Measurements from ENCODE around the gene GNA12.
"Not testable (repeated sequence)": the region's sequence is repeated elsewhere in the genome, so short reads cannot be mapped to it uniquely, and the experiment has no call there.

GNA12 gene

GRCh38 chr7:2743523-2744185 lies 100.5 kb downstream of the GNA12 start:
- DNase-seq = not testable (repeated sequence)

DNA sequence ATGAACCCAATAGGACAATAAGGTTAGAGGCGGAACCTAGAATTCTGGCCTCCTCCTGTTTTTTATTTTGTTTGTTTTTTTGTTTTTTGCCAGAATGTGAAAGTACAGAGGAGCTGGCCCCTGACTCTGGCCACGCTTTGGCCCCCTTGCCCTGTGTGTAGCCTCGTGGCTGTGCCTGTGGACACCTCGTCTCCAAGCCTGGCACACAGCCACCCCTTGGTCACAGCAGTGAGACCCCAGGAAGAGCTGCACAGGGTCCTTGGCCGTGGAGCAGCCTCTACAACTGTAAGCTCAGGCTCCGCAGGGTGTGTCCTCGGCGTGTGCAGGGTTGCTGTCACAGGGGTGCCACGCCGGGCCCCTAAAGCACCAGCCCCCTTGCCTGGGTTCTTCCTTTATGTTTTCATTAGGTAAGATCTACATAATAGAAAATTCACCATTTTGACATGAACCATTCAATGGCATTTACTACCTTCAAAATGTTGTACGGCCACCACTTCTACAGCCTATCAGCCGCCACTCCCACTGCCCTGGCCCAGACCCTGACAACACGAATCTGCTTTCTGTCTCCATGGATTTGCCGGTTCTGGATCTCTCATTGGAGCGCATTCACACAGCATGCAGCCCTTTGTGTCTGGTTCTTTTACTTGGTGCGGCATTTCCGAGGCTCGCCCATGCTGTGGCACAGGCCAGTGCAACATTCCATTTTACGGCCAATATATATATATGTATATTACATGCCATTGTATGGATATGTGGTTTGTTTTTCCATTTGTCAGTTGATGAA lies 105.2 kb downstream of the GNA12 start:
- DNase-seq = no peak

DNA sequence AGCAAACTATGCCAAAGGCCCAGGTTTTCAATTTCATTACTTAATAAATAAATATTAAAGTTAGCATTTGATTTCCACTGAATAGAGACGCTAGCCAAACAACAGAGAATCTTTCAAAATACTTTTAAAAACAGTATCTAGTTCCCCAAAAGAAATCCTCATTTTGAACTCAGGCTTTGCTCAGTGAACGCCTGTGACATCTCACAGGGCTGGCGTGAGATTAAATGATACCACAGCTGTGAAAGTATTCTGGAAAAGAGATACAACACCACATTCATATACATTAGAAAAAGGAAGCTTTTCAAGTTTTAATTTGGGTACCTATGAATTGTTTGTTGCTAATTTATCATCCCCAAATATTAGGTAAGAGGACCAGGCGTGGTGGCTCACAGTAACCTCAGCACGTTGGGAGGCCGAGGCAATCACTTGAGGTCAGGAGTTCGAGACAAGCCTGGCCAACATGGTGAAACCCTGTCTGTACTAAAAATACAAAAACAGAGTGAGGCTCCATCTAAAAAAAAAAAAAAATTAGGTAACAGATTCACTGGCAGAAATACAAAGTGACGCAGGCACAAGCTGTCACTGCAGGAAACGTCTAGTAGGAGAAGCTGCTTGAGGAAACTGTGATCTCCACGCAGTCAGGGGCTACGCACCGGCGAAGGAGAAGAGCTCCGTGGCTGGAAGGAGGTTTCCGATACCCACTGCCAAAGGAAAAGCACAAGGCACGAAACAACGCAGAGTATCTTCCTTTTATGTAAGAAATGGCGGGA lies 106.2 kb downstream of the GNA12 start:
- peak; percentile 56 to 62 for DNase-seq

- DNase-seq = not testable (repeated sequence)
Measured at GRCh38 chr7:2737005-2737743, 106.9 kb downstream of the GNA12 start.

DNA sequence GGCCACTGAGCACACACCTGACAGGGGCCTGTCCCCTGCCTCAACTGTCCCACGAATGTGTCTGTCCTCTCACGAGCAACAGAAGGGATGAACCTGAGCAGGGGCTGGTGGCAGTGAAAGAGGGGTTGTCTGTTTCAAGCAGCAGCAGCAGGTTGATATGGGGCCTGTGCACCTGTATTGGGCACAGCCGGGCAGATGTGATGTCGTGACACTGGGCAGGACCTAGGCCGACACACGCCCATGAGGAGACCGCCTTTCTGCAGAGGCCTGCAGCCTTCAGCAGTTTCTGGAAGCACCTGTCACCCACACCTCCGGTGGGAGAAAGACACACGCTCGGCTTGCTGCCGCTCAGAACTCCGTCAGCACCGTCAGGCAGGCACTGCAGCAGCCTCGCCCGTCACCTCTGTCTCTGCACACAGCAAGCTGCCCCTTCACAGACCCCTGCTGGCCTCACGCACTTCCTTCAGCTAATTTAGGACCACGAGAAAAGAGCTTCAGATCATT lies 107.6 kb downstream of the GNA12 start:
- no peak for DNase-seq

DNA sequence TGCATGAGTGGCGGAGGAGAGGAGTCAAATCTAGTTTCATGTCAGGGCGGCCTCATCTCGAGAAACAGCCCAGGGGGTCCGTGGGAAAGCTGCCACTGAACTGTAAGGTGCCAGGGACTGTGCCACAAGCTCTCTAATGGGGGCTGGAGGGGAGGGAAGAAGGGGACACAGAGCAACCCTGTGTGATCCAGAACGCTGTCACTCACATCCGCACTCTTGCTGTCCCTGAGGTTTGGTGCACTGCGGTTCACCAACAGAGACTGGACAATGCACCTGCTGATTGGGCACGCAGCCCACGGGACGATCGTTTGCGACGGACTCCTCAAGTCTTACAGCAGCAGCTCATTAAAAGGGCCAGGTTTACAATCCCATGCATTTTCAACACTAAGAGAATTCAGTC lies 108.4 kb downstream of the GNA12 start:
- no peak for DNase-seq

DNA sequence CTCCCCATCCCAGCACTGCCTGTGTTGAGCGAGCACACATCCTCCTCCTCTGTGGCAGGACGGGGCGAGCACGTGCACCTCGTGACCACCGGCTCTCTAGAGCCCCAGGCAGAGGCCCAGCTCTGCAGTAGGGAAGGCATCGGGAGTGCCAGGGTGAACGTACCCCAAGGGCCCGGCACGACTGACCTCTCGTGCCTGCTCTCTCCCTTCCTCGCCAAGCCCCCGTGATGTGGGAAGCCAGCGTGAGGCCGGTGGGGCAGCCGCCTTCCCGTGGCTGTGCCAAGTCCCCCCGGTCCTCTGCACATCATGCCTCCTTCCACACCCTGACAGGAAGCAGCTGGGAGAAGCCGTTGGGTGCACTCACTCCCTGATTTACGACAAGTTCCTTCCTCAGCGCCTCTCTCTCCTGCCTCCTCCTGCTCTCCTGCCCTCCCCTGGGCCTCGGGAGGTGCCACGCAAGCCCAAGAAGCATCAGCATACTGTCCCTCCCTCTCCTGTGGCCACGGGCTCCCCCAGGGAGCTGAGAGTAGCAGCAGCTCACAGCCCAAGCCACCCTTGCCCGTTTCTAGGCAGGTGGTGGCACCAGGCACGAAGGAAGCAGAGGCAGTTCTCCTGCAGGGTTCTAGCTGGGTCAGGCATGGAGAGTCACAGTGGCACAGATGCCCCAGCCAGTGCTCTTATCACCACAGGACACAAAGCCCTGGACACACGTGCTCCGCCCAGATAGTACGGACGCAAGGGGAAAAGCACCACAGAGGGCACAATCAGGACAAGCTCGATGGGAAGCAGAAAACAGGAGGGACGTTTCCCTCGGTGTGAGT lies 109.1 kb downstream of the GNA12 start:
- DNase-seq = no peak

DNA sequence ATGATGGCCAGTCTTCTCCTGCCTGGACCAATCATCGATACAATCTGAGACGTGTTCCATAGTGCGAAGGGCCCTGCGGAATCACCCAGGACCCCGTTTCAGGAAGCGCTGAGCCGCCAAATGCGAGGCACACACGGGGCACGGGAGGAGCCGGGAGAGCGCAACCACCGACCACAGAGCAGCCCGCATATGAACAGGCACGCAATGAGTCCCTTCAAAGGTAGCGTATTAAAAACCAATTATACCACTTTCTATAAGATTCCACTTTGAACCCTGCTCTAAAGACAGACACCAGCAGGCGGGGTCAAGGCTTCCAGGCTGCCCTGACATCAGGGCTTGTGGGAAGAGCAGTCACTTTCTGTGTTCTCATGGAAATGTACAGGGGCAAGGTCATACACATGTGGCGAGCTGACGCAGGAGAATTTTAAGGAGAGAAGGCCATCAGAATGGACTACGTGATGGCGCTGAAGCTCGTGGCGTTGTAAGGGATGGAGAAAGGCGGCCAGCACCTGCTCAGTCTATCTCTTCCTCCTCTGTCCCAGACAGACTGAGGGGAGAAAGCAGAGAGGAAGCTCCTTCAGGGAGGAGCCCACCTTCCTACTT lies 109.9 kb downstream of the GNA12 start:
- no peak for DNase-seq

GRCh38 chr7:2732959-2733584 lies 111.0 kb downstream of the GNA12 start:
- peak in 1 of 2 experiments; percentile 74 for DNase-seq

- DNase-seq = no peak
Measured at GRCh38 chr7:2732388-2732787, 111.7 kb downstream of the GNA12 start.

- DNase-seq = no peak
Measured at GRCh38 chr7:2730846-2731770, 113.0 kb downstream of the GNA12 start.

- DNase-seq = no peak
Measured at GRCh38 chr7:2729893-2730716, 114.0 kb downstream of the GNA12 start.

GRCh38 chr7:2729031-2729892 lies 114.8 kb downstream of the GNA12 start:
- DNase-seq = no peak

- DNase-seq = no peak
Measured at GRCh38 chr7:2728316-2729030, 115.6 kb downstream of the GNA12 start.

- not testable (repeated sequence) for DNase-seq
Measured at GRCh38 chr7:2727206-2727605, 116.9 kb downstream of the GNA12 start.

GRCh38 chr7:2726316-2727018 lies 117.6 kb downstream of the GNA12 start:
- DNase-seq = no peak
